ENCODE measurements around the gene MYL5. TPM values are rescaled to one million over a fixed set of nuclear protein-coding genes. Genes with fewer than 3 reads are reported as not detected.

Gene MYL5
- total RNA-seq, 4 donors from 2014 or later, result 1.5 to 12.6 (median 3.8) TPM

DNA sequence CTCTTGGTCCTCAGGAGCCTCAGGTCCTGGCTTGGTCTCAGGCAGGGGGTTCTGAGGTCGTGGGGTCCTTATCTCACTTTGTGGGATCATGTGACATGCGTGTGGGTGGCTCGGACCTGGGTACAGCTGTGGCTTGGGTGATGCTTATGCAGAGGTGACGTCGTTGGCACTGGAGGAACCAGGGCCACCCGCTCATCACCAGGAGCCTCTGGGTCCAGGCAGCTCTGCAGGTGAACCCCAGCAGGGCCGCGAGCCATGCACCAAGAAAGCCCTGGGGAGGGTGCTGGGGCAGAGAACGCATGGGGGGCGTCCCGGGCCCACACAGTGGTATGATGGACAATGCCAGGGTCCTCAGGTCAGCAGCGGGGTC is 9.0 kb upstream of the MYL5 start:
- WGBS, 2 donors (ENCODE audit: low coverage in 1 of 2), result no CpG with 5 or more reads among the region's 12 CpGs
- no peak for ATAC-seq
- TF ChIP-seq EP300 (IDR thresholded peaks at IDR 0.05) (no peak), POLR2AphosphoS5 (IDR thresholded peaks at IDR 0.05) (no peak), POLR2A (IDR thresholded peaks at IDR 0.05) (no peak)
- TF ChIP-seq, protein P1, sequence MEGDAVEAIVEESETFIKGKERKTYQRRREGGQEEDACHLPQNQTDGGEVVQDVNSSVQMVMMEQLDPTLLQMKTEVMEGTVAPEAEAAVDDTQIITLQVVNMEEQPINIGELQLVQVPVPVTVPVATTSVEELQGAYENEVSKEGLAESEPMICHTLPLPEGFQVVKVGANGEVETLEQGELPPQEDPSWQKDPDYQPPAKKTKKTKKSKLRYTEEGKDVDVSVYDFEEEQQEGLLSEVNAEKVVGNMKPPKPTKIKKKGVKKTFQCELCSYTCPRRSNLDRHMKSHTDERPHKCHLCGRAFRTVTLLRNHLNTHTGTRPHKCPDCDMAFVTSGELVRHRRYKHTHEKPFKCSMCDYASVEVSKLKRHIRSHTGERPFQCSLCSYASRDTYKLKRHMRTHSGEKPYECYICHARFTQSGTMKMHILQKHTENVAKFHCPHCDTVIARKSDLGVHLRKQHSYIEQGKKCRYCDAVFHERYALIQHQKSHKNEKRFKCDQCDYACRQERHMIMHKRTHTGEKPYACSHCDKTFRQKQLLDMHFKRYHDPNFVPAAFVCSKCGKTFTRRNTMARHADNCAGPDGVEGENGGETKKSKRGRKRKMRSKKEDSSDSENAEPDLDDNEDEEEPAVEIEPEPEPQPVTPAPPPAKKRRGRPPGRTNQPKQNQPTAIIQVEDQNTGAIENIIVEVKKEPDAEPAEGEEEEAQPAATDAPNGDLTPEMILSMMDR (IDR thresholded peaks at IDR 0.05), result no peak
- no peak overlapping the region for H3K27ac ChIP-seq
- peaks cover 48% of the 10 kb centered on the region for H3K27me3 ChIP-seq
- H3K9me3 ChIP-seq, result no peaks in the 10 kb centered on the region
- no peak overlapping the region for H3K4me3 ChIP-seq
- H3K36me3 ChIP-seq, result peaks cover 0 to 2% of the 10 kb centered on the region in 2 donors
- H3K4me1 ChIP-seq, result peaks cover 0 to 18% (median 8%) of the 10 kb centered on the region in 3 donors

DNA sequence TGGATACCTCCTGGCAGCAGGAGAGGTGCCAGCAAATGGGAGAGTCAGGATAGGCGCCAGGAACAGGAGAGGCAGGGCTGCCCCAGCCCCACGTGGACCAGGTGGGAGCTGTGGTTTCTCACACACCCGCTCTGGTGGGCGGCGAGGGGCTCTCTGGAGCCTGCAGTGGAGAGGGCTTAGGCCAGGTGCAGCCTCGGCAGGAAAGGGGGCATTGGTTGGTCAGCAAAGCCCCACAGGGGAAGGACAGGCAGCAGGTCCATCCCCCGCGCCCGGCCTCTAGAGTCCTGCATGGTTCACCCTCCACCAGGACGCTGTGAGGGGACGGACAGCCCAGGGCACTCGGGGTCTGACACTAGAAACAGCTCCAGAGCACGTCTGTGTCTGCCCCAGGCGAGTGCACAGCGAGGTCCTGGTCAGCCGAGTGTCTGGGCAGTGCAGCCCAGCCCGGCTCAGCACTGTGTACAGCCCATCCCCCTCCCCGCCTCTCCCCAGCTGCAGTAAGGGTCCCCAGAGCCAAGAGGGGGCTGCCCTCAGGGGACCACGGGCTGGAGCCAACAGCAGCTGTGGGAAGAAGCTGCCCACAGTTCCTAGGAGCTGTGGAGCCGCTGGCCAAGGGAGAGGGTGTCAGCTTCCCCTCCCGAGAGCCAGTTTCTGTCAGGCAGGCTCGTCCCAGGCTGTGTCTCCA is 8.4 kb upstream of the MYL5 start:
- no peak for TF ChIP-seq EP300 (IDR thresholded peaks at IDR 0.05)
- no peak for TF ChIP-seq POLR2AphosphoS5 (IDR thresholded peaks at IDR 0.05)
- TF ChIP-seq POLR2A (IDR thresholded peaks at IDR 0.05), result no peak
- TF ChIP-seq, protein P1 (IDR thresholded peaks at IDR 0.05), result no peak
- no peak overlapping the region for H3K4me3 ChIP-seq
- ATAC-seq, result no peak
- H3K4me1 ChIP-seq, result peaks cover 0 to 18% (median 8%) of the 10 kb centered on the region in 3 donors
- peaks cover 48% of the 10 kb centered on the region for H3K27me3 ChIP-seq
- H3K9me3 ChIP-seq, result no peaks in the 10 kb centered on the region
- WGBS, 2 donors (ENCODE audit: low coverage in 1 of 2), result no CpG with 5 or more reads among the region's 22 CpGs
- peaks cover 0 to 7% of the 10 kb centered on the region in 2 donors for H3K36me3 ChIP-seq
- H3K27ac ChIP-seq, result no peak overlapping the region

DNA sequence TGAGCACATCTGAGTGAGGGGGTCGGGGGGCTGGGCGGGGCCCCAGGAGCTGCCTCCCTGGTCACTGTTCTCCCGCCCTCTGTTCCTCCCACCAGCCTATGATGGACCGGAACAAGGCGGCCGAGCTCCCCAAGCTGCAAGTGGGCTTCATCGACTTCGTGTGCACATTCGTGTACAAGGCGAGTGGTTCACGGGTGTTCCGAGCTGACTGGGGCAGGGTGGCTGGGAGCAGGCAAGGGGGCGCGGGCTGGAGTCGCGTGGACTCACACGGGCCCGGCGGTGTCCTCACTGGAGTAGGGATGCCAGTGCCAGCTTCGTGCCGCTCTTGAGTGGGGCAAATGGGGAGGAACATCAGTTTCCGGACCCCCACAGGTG is 7.9 kb upstream of the MYL5 start:
- no CpG with 5 or more reads among the region's 22 CpGs for WGBS, 2 donors (ENCODE audit: low coverage in 1 of 2)

DNA sequence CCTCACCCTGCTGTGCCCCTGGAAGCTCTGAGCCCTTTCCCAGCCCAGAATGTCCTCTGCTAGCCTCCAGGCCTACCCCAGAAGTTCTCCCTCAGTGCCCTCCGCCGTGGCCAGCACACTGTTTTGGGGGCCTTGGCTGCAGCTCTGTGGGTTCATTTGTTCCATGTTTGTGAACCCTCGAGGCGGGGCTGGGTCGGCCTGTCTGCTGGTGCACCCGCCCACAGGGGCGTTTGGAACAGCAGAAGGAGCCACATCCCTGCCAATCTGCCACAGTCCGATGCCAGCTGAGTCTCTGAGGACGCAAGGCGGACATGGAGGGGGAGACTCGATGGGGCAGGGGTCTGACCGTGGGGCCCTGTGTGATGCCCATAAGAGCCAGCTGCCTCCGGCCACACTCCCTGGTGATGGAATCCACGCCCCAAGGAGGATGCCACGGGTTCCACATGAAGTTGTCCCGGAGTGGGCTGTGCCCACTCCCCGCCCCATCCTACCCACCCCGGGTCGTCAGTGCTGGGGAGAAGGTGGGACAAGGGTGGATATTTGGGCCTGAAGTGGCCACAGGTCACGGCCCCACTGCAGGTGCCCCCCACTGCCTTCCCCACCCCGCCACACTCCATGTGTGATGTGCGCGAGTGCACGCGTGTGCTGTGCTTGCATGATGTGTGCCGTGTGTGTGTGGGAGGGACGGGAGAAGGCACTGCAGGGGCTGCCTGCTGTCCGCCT is 7.4 kb upstream of the MYL5 start:
- H3K36me3 ChIP-seq, result peaks cover 0 to 18% of the 10 kb centered on the region in 2 donors
- no peaks in the 10 kb centered on the region for H3K9me3 ChIP-seq
- no CpG with 5 or more reads among the region's 28 CpGs for WGBS, 2 donors (ENCODE audit: low coverage in 1 of 2)
- no peak overlapping the region for H3K4me3 ChIP-seq
- H3K4me1 ChIP-seq, result peaks cover 0 to 18% (median 8%) of the 10 kb centered on the region in 3 donors
- ATAC-seq, result no peak
- TF ChIP-seq POLR2AphosphoS5 (IDR thresholded peaks at IDR 0.05) (no peak), POLR2A (IDR thresholded peaks at IDR 0.05) (no peak), EP300 (IDR thresholded peaks at IDR 0.05) (no peak)
- TF ChIP-seq, protein P1 (IDR thresholded peaks at IDR 0.05), result no peak
- no peak overlapping the region for H3K27ac ChIP-seq
- peaks cover 48% of the 10 kb centered on the region for H3K27me3 ChIP-seq

More for the DNA sequence above, 7.9 kb upstream of the MYL5 start:
- H3K27me3 ChIP-seq, result peaks cover 48% of the 10 kb centered on the region
- no peak for ATAC-seq
- H3K27ac ChIP-seq, result no peak overlapping the region
- H3K9me3 ChIP-seq, result no peaks in the 10 kb centered on the region
- TF ChIP-seq POLR2A (IDR thresholded peaks at IDR 0.05) (no peak), POLR2AphosphoS5 (IDR thresholded peaks at IDR 0.05) (no peak), EP300 (IDR thresholded peaks at IDR 0.05) (no peak)
- TF ChIP-seq, protein P1 (IDR thresholded peaks at IDR 0.05), result no peak
- no peak overlapping the region for H3K4me3 ChIP-seq
- H3K36me3 ChIP-seq, result peaks cover 0 to 13% of the 10 kb centered on the region in 2 donors
- H3K4me1 ChIP-seq, result peaks cover 0 to 18% (median 8%) of the 10 kb centered on the region in 3 donors

All from gastroesophageal sphincter (tissue), 4 donors.